ENCODE results near the gene PTPN12.
"Not testable (repeated sequence)": the region's sequence is repeated elsewhere in the genome, so short reads cannot be mapped to it uniquely, and the experiment has no call there.

Gene PTPN12

DNA sequence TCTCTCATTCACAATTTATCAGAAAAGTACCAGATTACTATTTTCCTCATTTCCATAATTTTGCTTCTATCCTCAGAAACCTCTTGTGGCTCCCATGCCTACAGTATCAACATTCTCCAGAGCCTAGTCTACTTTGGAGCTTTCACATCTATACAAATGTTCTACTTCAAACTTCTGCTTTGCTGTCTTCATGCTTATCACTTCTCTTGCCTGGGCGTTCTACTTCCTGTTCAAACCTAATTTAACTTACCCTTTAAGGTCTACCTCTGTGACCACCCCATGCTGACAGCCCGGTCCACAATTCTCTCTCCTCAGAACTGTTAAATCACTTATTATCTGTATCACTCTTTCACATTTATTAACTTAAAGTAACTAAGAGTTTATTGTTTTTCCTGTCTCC, 6.1 kb upstream of the PTPN12 start:
- H3K9me3 Mint-ChIP-seq: no peaks in the 10 kb centered on the region
- H3K4me1 Mint-ChIP-seq: peaks cover 11 to 35% of the 10 kb centered on the region in 2 donors
- H3K27me3 Mint-ChIP-seq: no peaks in the 10 kb centered on the region
- DNase-seq (no peak), ATAC-seq (replicated peaks) (peak; percentile 98)
- no peaks in the 10 kb centered on the region for H3K36me3 Mint-ChIP-seq
- H3K27ac Mint-ChIP-seq: peak overlapping the region; percentile 83
- peak overlapping the region; percentile 48 to 64 for H3K4me3 Mint-ChIP-seq

DNA sequence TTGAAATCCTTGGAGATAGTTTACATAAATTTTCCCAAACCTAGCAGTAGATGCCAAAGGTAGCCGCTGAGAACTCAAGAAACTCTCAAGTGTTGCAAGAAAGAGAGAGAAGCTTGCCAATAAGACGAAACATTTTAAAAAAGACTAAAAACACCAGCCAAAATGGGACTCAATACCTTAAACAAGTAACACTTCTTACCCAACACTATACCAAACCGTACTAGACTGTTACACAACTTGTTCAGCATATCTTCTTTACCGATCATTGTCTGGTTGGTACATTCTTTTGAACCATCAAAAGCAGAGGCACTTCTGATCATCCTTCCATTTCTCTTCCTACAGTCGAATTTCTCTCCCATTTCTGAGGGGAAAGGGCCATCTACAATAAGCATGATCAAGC, 4.8 kb upstream of the PTPN12 start:
- H3K4me1 Mint-ChIP-seq: peaks cover 11 to 35% of the 10 kb centered on the region in 2 donors
- no peak for ATAC-seq (replicated peaks)
- no peak overlapping the region for H3K4me3 Mint-ChIP-seq
- H3K9me3 Mint-ChIP-seq: no peaks in the 10 kb centered on the region
- no peaks in the 10 kb centered on the region for H3K36me3 Mint-ChIP-seq
- H3K27me3 Mint-ChIP-seq: no peaks in the 10 kb centered on the region
- H3K27ac Mint-ChIP-seq: no peak overlapping the region
- no peak for DNase-seq

- not testable (repeated sequence) for H3K27ac Mint-ChIP-seq; H3K9me3 Mint-ChIP-seq; DNase-seq; H3K36me3 Mint-ChIP-seq; ATAC-seq (replicated peaks); H3K4me3 Mint-ChIP-seq; H3K27me3 Mint-ChIP-seq
- peaks cover 11 to 35% of the 10 kb centered on the region in 2 donors for H3K4me1 Mint-ChIP-seq
Observed at GRCh38 chr7:77532732-77533131, 4.4 kb upstream of the PTPN12 start.

GRCh38 chr7:77534046-77534445, 3.0 kb upstream of the PTPN12 start:
- H3K9me3 Mint-ChIP-seq; ATAC-seq (replicated peaks); H3K27ac Mint-ChIP-seq; H3K4me3 Mint-ChIP-seq; H3K36me3 Mint-ChIP-seq; DNase-seq; H3K27me3 Mint-ChIP-seq: not testable (repeated sequence)
- peaks cover 14 to 36% of the 10 kb centered on the region in 2 donors for H3K4me1 Mint-ChIP-seq

GRCh38 chr7:77536017-77536412, 1.1 kb upstream of the PTPN12 start:
- H3K27me3 Mint-ChIP-seq: no peaks in the 10 kb centered on the region
- no peak for ATAC-seq (replicated peaks)
- H3K4me3 Mint-ChIP-seq: peak overlapping the region; percentile 90 to 99
- peak overlapping the region; percentile 95 for H3K27ac Mint-ChIP-seq
- H3K4me1 Mint-ChIP-seq: peaks cover 9 to 33% of the 10 kb centered on the region in 2 donors
- no peak for DNase-seq
- no peaks in the 10 kb centered on the region for H3K9me3 Mint-ChIP-seq
- no peaks in the 10 kb centered on the region for H3K36me3 Mint-ChIP-seq

GRCh38 chr7:77536413-77537135, 521 bp upstream of the PTPN12 start:
- H3K4me3 Mint-ChIP-seq: peak overlapping the region; percentile 90 to 99
- H3K27ac Mint-ChIP-seq: peak overlapping the region; percentile 95
- DNase-seq: peak; percentile 93
- no peaks in the 10 kb centered on the region for H3K27me3 Mint-ChIP-seq
- H3K9me3 Mint-ChIP-seq: no peaks in the 10 kb centered on the region
- no peaks in the 10 kb centered on the region for H3K36me3 Mint-ChIP-seq
- H3K4me1 Mint-ChIP-seq: peaks cover 7 to 33% of the 10 kb centered on the region in 2 donors
- peak; percentile 93 to 94 for ATAC-seq (replicated peaks)

- H3K27me3 Mint-ChIP-seq: no peaks in the 10 kb centered on the region
- H3K36me3 Mint-ChIP-seq: no peaks in the 10 kb centered on the region
- ATAC-seq (replicated peaks) (peak; percentile 14 to 18), DNase-seq (no peak)
- H3K27ac Mint-ChIP-seq: peak overlapping the region; percentile 90
- H3K4me1 Mint-ChIP-seq: peaks cover 13 to 40% of the 10 kb centered on the region in 2 donors
- H3K4me3 Mint-ChIP-seq: peak overlapping the region; percentile 90 to 99
- H3K9me3 Mint-ChIP-seq: no peaks in the 10 kb centered on the region
Observed at GRCh38 chr7:77537778-77538280, 734 bp downstream of the PTPN12 start.

- H3K27ac Mint-ChIP-seq: peak overlapping the region; percentile 90
- H3K36me3 Mint-ChIP-seq: peaks cover 0 to under 1% of the 10 kb centered on the region in 2 donors
- no peaks in the 10 kb centered on the region for H3K27me3 Mint-ChIP-seq
- no peaks in the 10 kb centered on the region for H3K9me3 Mint-ChIP-seq
- no peak for DNase-seq
- peaks cover 16 to 44% of the 10 kb centered on the region in 2 donors for H3K4me1 Mint-ChIP-seq
- peak overlapping the region; percentile 90 to 99 for H3K4me3 Mint-ChIP-seq
- no peak for ATAC-seq (replicated peaks)
Observed at GRCh38 chr7:77538281-77539212, 1.5 kb downstream of the PTPN12 start.

DNA sequence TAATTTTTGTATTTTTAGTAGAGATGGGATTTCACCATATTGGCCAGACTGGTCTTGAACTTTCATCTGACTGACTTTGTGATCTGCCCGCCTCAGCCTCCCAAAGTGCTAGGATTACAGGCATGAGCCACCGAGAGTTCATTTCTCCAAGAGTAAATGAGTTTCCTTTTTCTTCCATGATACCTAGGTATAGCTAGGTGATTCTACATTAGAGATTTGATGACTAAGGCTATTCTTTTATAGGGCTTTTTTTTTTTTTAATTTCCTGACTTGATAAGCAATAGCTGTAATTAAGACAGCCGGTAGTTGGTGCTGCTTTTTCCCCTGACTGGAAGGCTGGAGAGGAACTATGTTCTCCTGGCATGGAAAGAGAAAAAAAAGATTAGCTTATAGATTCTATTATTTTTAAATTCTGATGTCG, 3.3 kb downstream of the PTPN12 start:
- peaks cover 0 to 1% of the 10 kb centered on the region in 2 donors for H3K36me3 Mint-ChIP-seq
- DNase-seq: no peak
- no peaks in the 10 kb centered on the region for H3K9me3 Mint-ChIP-seq
- no peak overlapping the region for H3K27ac Mint-ChIP-seq
- ATAC-seq (replicated peaks): no peak
- H3K4me3 Mint-ChIP-seq: no peak overlapping the region
- peaks cover 22 to 51% of the 10 kb centered on the region in 2 donors for H3K4me1 Mint-ChIP-seq
- no peaks in the 10 kb centered on the region for H3K27me3 Mint-ChIP-seq

- not testable (repeated sequence) for ATAC-seq (replicated peaks); H3K36me3 Mint-ChIP-seq; H3K9me3 Mint-ChIP-seq; H3K27ac Mint-ChIP-seq; H3K27me3 Mint-ChIP-seq; DNase-seq; H3K4me3 Mint-ChIP-seq
- H3K4me1 Mint-ChIP-seq: peaks cover 19 to 47% of the 10 kb centered on the region in 2 donors
Observed at GRCh38 chr7:77540993-77541392, 3.9 kb downstream of the PTPN12 start.

DNA sequence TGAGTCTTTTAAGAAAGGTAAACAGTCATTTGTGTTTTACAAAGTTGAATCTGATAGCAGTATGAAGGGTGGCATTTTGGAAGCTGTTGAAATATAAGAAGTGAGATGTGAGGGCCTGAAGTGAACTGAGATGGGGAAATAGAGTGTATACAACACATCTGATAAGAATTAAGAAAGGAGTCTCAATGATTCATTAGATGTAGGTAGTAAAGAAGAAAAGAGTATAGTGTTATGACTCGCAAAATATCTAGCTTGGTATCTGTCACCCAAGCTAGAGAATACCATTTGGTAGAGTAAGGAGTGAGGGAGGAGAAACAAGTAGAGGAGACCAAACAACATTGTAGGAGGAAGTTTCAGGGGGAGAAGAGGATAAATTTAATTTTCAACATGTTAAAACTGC, 5.3 kb downstream of the PTPN12 start:
- DNase-seq (no peak), ATAC-seq (replicated peaks) (no peak)
- Mint-ChIP-seq H3K27me3 (no peaks in the 10 kb centered on the region), H3K36me3 (peaks cover 4 to 5% of the 10 kb centered on the region in 2 donors), H3K27ac (no peak overlapping the region), H3K4me1 (peaks cover 21 to 48% of the 10 kb centered on the region in 2 donors), H3K9me3 (peaks cover 0 to 3% of the 10 kb centered on the region in 2 donors), H3K4me3 (no peak overlapping the region)

DNA sequence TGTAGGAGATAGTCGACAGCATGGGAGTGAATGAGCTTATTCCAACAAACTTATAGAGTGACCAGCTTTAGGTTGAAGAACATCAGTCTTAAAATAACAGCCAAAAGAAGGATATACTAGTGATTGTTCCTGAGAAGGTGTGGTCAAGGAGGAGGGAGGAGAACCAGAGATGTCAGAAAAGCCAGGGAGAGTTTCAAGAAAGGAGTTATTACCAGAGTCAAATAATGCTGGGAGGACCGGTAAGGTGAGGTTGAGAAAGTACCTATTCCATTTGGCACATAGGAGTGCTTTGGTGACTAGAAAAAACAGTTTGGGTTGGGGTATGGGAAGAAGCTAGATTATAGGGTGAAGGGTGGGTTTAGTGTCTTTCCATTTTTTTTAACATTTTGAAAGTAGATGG, 5.8 kb downstream of the PTPN12 start:
- Mint-ChIP-seq H3K9me3 (peaks cover 0 to 3% of the 10 kb centered on the region in 2 donors), H3K36me3 (peaks cover 4 to 5% of the 10 kb centered on the region in 2 donors), H3K4me1 (peaks cover 21 to 53% of the 10 kb centered on the region in 2 donors), H3K27ac (peak overlapping the region; percentile 57), H3K27me3 (no peaks in the 10 kb centered on the region), H3K4me3 (no peak overlapping the region)
- DNase-seq (no peak), ATAC-seq (replicated peaks) (no peak)

- Mint-ChIP-seq H3K4me3 (no peak overlapping the region), H3K9me3 (peaks cover 0 to 3% of the 10 kb centered on the region in 2 donors), H3K27ac (no peak overlapping the region), H3K4me1 (peaks cover 24 to 59% of the 10 kb centered on the region in 2 donors), H3K27me3 (no peaks in the 10 kb centered on the region), H3K36me3 (peaks cover 4 to 5% of the 10 kb centered on the region in 2 donors)
- DNase-seq (no peak), ATAC-seq (replicated peaks) (peak in 1 of 2 donors; percentile 23)
Observed at GRCh38 chr7:77543910-77544309, 6.8 kb downstream of the PTPN12 start.

DNA sequence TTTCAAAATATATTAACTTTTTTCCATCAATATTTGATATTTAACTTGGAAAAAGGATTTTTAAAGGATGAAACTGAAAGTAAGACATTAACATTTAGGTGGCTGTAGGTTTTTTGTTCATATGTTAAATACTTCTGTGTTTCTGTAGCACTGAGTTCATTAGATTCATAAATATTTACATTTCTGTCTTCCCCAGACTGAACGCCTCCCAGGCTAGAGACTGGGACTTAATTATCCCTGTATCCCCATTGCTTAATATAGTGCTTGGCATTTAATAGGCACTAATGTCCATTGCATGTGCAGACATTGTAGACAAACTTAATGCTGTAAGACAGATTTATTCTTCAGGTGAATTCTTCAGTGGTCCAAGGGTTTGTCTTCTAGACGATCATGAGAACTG, 7.4 kb downstream of the PTPN12 start:
- Mint-ChIP-seq H3K27me3 (no peaks in the 10 kb centered on the region), H3K4me3 (no peak overlapping the region), H3K4me1 (peaks cover 26 to 58% of the 10 kb centered on the region in 2 donors), H3K27ac (no peak overlapping the region), H3K36me3 (peaks cover 4 to 5% of the 10 kb centered on the region in 2 donors), H3K9me3 (peaks cover 0 to 3% of the 10 kb centered on the region in 2 donors)
- DNase-seq (no peak), ATAC-seq (replicated peaks) (no peak)
